NOMO-1 (cell line): ENCODE results near the gene ARHGAP18.

Source experiments
- DNase-seq, 2 experiments: peaks; one replicate each; lab custom pipeline; 2025; ENCODE audit not compliant: unreplicated experiment in 2 of 2; lab: John Stamatoyannopoulos, UW

The ARHGAP18 gene

GRCh38 chr6:129695373-129696027 lies 14.5 kb downstream of the ARHGAP18 start:
- DNase-seq, result no peak

- DNase-seq, result no peak
Observed at GRCh38 chr6:129694036-129694435, 15.9 kb downstream of the ARHGAP18 start.

DNA sequence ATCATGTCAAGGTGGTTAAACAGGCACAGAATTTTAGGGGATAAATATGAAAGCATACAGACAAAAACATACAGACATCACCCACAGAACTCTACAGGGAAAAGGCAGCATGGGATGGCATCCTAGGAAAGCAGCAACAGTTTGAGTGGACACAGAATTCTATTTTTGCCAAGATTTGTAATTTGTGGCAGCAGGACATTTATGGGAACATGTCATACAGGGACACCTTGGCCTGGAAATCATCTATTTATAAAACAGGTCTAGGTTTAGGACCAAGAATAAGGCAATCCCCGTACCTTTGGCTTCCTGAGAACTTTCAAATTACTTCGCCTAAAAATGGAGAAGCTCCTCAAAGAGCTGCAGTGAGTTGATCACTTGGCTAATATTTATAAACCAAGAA lies 17.5 kb downstream of the ARHGAP18 start:
- DNase-seq, result no peak

DNA sequence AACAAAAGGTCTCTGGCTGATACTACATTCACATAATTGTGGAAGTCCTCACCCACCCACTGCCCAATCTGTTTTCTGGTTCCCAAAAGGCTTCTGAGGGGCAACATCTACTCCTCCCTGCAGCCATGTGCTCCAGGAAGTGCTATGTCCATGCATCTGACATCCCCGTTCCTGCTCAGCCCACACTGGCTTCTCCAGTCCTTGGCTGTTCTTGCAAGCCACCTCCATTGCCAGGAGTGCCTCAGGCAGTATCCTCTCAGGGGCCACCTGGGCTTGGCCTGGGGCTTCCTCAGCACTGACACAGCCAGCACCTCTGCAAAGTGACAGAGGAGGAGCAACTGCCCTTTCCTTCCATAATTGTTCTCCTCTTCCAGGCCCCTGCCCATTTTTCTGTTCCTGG lies 18.3 kb downstream of the ARHGAP18 start:
- DNase-seq, result no peak

- no peak for DNase-seq
Observed at GRCh38 chr6:129691043-129691640, 18.8 kb downstream of the ARHGAP18 start.

- peak; percentile 80 to 85 for DNase-seq
Observed at GRCh38 chr6:129686941-129687627, 22.9 kb downstream of the ARHGAP18 start.

GRCh38 chr6:129685662-129686031 lies 24.3 kb downstream of the ARHGAP18 start:
- DNase-seq, result peak in 1 of 2 experiments; percentile 43

GRCh38 chr6:129684903-129685661 lies 24.9 kb downstream of the ARHGAP18 start:
- no peak for DNase-seq

DNA sequence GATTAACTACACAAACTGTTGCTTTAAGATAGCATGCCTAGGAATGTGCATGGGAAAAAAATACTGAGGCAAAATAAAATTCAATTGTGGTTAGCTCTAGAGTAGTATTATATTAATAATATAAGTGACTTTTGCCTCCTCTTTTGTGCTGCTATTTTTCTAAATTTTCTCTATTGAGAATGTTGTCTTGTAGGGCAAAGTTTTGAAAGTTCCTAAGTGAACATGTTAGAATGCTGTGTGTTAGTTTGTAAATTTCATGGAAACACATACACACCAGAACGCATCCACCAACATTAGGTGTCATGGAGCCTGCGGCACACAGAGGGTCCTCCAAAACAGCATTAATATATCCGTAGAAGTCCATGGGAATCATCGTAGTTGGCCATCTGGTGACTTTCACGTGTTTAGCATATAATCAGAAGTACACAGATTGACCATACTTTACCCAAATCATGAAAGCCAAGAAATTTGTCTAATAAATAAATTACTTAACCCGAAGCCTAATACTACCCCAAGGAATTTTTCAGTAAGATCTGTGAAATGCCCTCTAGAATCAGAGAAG lies 25.6 kb downstream of the ARHGAP18 start:
- DNase-seq, result no peak

GRCh38 chr6:129683601-129684322 lies 26.2 kb downstream of the ARHGAP18 start:
- DNase-seq, result peak; percentile 78 to 97

- peak in 1 of 2 experiments; percentile 34 for DNase-seq
Observed at GRCh38 chr6:129681913-129682205, 28.1 kb downstream of the ARHGAP18 start.

DNA sequence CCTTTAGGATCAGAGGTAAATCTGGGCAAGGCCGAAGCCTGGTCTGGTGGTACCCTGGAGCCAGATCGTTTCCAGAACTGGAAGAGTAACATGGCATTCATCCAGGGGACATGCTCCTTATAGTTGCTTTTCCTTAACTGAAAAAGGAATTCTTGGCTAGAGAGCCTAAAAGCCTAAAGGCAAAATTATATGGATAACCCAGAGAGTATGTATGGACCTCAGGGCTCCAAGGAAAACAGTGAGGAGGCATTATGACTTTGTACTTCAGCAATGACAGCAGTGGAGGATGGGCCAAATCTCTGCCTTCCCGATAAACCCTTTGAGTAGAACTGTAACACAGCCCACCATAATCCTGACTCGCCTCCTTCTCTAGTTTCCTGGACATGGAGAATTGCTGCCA lies 29.3 kb downstream of the ARHGAP18 start:
- no peak for DNase-seq

GRCh38 chr6:129679758-129680157 lies 30.2 kb downstream of the ARHGAP18 start:
- DNase-seq, result no peak

GRCh38 chr6:129679275-129679674 lies 30.7 kb downstream of the ARHGAP18 start:
- no peak for DNase-seq

DNA sequence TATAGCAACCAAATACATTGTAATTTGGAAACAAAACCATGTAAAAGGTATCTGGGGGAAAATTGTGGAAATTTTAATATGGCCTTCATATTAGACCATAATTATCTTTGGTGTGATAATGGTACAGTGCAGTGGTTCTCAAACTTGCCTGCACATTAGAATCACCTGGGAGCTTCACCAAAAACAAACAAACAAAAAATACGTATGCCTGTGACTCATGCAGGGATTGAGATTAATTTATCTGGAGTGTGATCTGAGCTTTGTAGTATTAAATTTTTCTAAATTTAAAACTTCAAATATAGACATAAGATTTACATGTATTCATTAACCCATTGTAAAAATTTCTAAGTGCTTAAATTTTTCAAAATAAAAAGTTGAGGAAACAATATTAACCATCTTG lies 31.5 kb downstream of the ARHGAP18 start:
- no peak for DNase-seq

- no peak for DNase-seq
Observed at GRCh38 chr6:129677620-129678325, 32.2 kb downstream of the ARHGAP18 start.

DNA sequence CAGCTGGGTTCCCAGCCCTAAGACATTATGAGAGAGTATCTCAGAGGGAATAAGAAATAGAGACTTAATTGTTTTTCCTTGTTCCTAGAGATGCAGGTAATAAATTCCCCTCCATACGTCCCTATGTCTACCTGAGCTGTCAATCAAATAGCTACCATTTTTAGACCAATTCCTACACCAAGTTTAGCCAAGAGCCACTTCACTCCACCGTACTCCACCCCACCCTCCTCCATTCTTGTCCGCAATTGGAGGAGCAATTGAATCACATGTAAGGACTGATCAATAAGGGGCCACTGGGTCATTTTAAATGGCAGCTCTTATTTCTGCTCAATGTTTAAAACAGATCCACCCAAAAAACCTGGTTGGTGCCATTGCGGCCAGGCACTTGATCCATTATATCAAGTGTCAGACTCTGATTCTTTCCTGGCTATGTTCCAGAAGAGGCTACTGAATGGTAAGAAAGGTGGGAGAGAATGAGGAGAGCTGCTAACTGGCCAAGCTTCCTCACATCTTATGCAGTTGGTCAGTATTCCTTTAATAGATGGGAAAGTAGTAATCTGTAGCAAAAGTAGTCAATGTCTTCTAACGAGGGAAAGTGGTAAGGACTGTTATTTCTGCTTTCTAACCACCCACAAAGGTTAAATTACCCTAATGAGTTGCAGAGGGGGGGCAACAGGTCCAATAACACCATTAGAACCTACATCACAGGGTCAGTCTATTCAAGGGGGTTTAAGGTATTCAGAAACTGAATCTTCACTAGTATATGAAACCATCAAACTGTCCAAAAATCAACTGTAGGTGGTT lies 34.1 kb downstream of the ARHGAP18 start:
- DNase-seq, result no peak

DNA sequence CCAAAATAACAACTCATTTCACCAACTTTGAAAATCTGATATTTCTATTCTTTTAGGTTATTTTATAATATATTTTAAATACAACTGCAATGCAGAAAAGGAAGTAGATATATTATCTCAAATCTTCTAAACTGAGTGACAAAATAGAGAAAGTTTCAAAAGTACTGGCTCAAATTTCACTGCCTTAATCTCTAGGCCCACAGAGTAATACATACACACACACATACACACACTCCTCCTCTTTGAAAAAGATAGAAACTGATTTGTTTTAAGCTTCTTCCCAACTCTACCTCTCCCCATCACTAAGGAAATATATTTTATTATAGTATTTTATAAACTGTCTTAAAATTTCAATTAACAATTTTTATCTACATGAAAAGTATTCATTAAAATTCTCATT lies 36.2 kb downstream of the ARHGAP18 start:
- DNase-seq, result no peak
